Endothelial cell of umbilical vein (primary cell): Measurements from ENCODE around the gene AKAP13. TPM values are rescaled to one million over a fixed set of nuclear protein-coding genes. Genes with fewer than 3 reads are reported as not detected.

ENCODE experiments used
- BruUV-seq: library from RNA; stranded (reverse); fragments of 400-500 nt; replicated peaks from 2 replicates; lab custom pipeline; 2021; lab: Mats Ljungman, UMichigan
- CTCF ChIA-PET: fragments of 300-600, 350-600 bp; sonication (Branson Sonifier 250); formaldehyde crosslinking; loops from one replicate; lab custom pipeline; 2021; ENCODE audit warnings: antibody characterized with exemption, inconsistent platforms; lab: Charles Lee
- POLR2A ChIA-PET: fragments of 300-600, 350-600 bp; sonication (Branson Sonifier 250); formaldehyde crosslinking; loops from one replicate; lab custom pipeline; 2021; ENCODE audit warnings: antibody characterized with exemption, inconsistent platforms; lab: Charles Lee
- DNase-seq: peaks from one replicate; pipeline ENCODE4 v3.0.0-alpha.2; 2011; ENCODE audit warnings: low read depth, low spot score
- FAIRE-seq: peaks from 2 replicates; lab custom pipeline; 2011; peaks lifted over from hg19 to GRCh38; lab: Jason Lieb, UNC
- H2AFZ ChIP-seq: 2 replicates; pipeline ENCODE4 v1.6.0; 2012; ENCODE audit warnings: low read depth, low read length, control low read depth, inconsistent platforms
- H3K27ac ChIP-seq: 2 replicates; pipeline ENCODE4 v1.5.1; 2011; ENCODE audit warnings: low read depth, mild to moderate bottlenecking, control low read depth, low read length, moderate library complexity; ENCODE audit not compliant: insufficient read depth
- H3K27me3 ChIP-seq, 2 experiments: 2 replicates each; pipeline versions ENCODE4 v1.6.0 to v1.6.1; 2011; ENCODE audit warnings: low read length in 2 of 2, mixed read lengths in 1 of 2; ENCODE audit not compliant: control insufficient read depth in 2 of 2, insufficient read depth in 2 of 2
- H3K36me3 ChIP-seq, 2 experiments: 2 replicates in 1 of 2; 3 replicates in 1 of 2; pipeline ENCODE4 v1.5.1; 2011; ENCODE audit warnings: low read length in 2 of 2, mild to moderate bottlenecking in 1 of 2, moderate library complexity in 1 of 2; ENCODE audit not compliant: control insufficient read depth in 2 of 2, insufficient read depth in 2 of 2; ENCODE audit errors: extremely low read depth in 1 of 2
- H3K4me1 ChIP-seq: 3 replicates; pipeline ENCODE4 v1.5.1; 2011; ENCODE audit warnings: mild to moderate bottlenecking, low read length; ENCODE audit not compliant: control insufficient read depth, insufficient read depth; ENCODE audit errors: extremely low read depth
- H3K4me2 ChIP-seq: 2 replicates; pipeline ENCODE4 v1.6.1; 2011; ENCODE audit warnings: low read length, control low read depth, mixed read lengths; ENCODE audit not compliant: insufficient read depth
- H3K4me3 ChIP-seq, 3 experiments: fragments of 200-600 bp in 1 of 3; sonication (generic), shearing (Covaris generic) in 1 of 3; replicated peaks in 1 of 3; 2 replicates each; pipeline ENCODE4 v1.5.1; 2011 to 2016; ENCODE audit warnings: control low read depth in 3 of 3, low read length in 3 of 3, mild to moderate bottlenecking in 2 of 3, inconsistent platforms in 1 of 3, low read depth in 1 of 3, moderate library complexity in 1 of 3; ENCODE audit not compliant: insufficient read depth in 1 of 3
- H3K79me2 ChIP-seq: 2 replicates; pipeline ENCODE4 v1.6.0; 2012; ENCODE audit warnings: low read length, inconsistent platforms; ENCODE audit not compliant: control insufficient read depth, insufficient read depth
- H3K9ac ChIP-seq: replicated peaks from 2 replicates; pipeline ENCODE3; 2011; ENCODE audit warnings: low read length, control low read depth; ENCODE audit not compliant: insufficient read depth; ENCODE audit errors: extremely low read depth
- H3K9me1 ChIP-seq: replicated peaks from 3 replicates; pipeline ENCODE4 v1.6.0; 2011; ENCODE audit warnings: mild to moderate bottlenecking, low read length; ENCODE audit not compliant: control insufficient read depth, insufficient read depth; ENCODE audit errors: extremely low read depth
- H3K9me3 ChIP-seq: replicated peaks from 2 replicates; pipeline ENCODE4 v1.5.1; 2012; ENCODE audit warnings: low read length, inconsistent platforms; ENCODE audit not compliant: control insufficient read depth, insufficient read depth
- H4K20me1 ChIP-seq: replicated peaks from 2 replicates; pipeline ENCODE3; 2011; ENCODE audit warnings: mild to moderate bottlenecking, low read length; ENCODE audit not compliant: control insufficient read depth, insufficient read depth; ENCODE audit errors: extremely low read depth
- EZH2 ChIP-seq: IDR thresholded peaks from 2 replicates; pipeline ENCODE4 v1.6.1; 2012; ENCODE audit warnings: borderline replicate concordance, low read depth, mild to moderate bottlenecking, moderate library complexity, low read length, inconsistent platforms; ENCODE audit not compliant: severe bottlenecking
- GATA2 ChIP-seq: IDR thresholded peaks from 2 replicates; pipeline ENCODE4 v1.7.0; 2011; ENCODE audit warnings: low read depth, mild to moderate bottlenecking, moderate library complexity, mixed read lengths, low read length; ENCODE audit not compliant: insufficient read length, insufficient read depth
- JUN ChIP-seq: IDR thresholded peaks from 2 replicates; pipeline ENCODE4 v1.6.1; 2011; ENCODE audit warnings: borderline replicate concordance, low read depth; ENCODE audit not compliant: insufficient read length, insufficient read depth
- MYC ChIP-seq: IDR thresholded peaks from one replicate; pipeline ENCODE4 v1.6.1; 2011; ENCODE audit warnings: mild to moderate bottlenecking, low read depth, low read length
- POLR2A ChIP-seq: IDR thresholded peaks from 2 replicates; pipeline ENCODE4 v1.6.1; 2012; ENCODE audit warnings: low read depth, mild to moderate bottlenecking, control low read depth, low read length
- POLR2AphosphoS5 ChIP-seq: IDR thresholded peaks from 2 replicates; pipeline ENCODE4 v1.6.1; 2012; ENCODE audit warnings: low read depth, mild to moderate bottlenecking, control low read depth, low read length, moderate library complexity; ENCODE audit not compliant: insufficient read depth
- dilution Hi-C: fragments of 300-500 bp; cut with MboI; formaldehyde crosslinking; loops from one replicate; pipeline ENCODE4 v1.15.0; 2019; ENCODE audit warnings: low sequenced_read_pairs; ENCODE audit not compliant: extremely low pct_ligation_motif_present
- intact Hi-C: fragments of 100-400 bp; cut with micrococcal nuclease; formaldehyde crosslinking; loops from one replicate; pipeline ENCODE4 v1.10.0; 2022
- polyA plus RNA-seq, 4 experiments: library from polyadenylated mRNA; depleted of rRNA in 3 of 4; stranded (reverse) in 3 of 4; unstranded in 1 of 4; fragments of >200 nt; gene quantifications; 2 replicates each; pipeline versions ENCODE4 v1.2.1 to v1.2.3, GENCODE V29; 2011 to 2012; ENCODE audit warnings: missing spikeins in 1 of 4
- total RNA-seq: library from RNA; stranded (reverse); gene quantifications from 2 replicates; pipeline ENCODE4 v1.2.3, GENCODE V29; 2021
- TF ChIP-seq, protein P1 (sequence below), 2 donors: IDR thresholded peaks; 1 replicate in 1 of 2; 2 replicates in 1 of 2; pipeline ENCODE4 v1.5.1; 2011; ENCODE audit warnings: low read length in 2 of 2, mild to moderate bottlenecking in 2 of 2, moderate library complexity in 2 of 2, control low read depth in 1 of 2, inconsistent platforms in 1 of 2, low read depth in 1 of 2; ENCODE audit not compliant: insufficient read depth in 1 of 2; ENCODE audit errors: extremely low read depth in 1 of 2

The AKAP13 gene
- total and polyA plus RNA-seq, 2 donors (not counting 3 experiments of a cell fraction or from before 2014, with no cell fraction given) = 22.8 to 87.8 TPM

DNA sequence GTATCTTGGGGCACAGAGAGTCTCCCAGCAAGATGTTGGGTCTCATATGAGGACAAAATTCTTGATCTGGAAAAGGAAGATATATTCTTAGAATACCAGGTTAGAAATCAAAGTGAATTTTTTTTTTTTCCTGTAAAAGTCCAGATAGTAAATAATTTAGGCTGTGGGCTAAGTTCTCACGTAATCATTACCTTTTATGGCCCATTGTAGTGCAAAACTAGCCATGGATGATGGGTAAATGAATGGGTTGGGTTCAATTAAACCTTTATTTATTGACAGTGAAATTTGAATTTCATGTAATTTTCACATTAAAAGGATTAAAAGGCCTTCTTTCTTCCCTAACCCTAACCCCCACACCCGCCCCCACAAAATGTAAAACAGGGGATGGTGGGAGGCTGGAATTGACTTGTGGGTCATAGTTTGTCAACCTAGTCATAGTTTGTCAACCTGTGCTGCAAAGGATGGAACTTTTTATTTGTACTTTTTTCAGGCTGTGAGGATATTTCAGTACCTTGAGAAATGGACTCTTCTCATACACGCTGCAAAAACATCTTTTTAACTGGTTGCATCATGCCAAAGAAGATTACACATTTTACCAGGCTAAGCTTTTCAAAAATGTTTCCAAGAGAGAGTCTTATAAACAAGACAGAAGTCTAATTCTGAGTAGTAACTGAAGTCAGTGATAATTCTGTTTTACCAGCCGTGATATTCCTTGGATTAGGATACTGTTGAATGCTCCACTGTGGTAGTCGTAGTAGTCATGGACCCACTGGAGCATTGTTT lies 138.8 kb downstream of the AKAP13 start:
- ChIA-PET POLR2A (no interaction called here), CTCF (no interaction called here)
- intact Hi-C loops = no loop called here
- DNase-seq (no peak), FAIRE-seq (no peak)
- Histone ChIP-seq H3K4me2 (no peak overlapping the region), H3K27ac (no peak overlapping the region), H2AFZ (no peak overlapping the region), H3K4me3 (no peak overlapping the region), H4K20me1 (peaks cover 5% of the 10 kb centered on the region), H3K27me3 (no peaks in the 10 kb centered on the region), H3K4me1 (no peaks in the 10 kb centered on the region), H3K79me2 (peaks cover 16% of the 10 kb centered on the region), H3K9me3 (no peaks in the 10 kb centered on the region), H3K9me1 (no peaks in the 10 kb centered on the region), H3K9ac (no peak overlapping the region), H3K36me3 (no peaks in the 10 kb centered on the region)
- BruUV-seq = no TSS peak
- TF ChIP-seq POLR2A (no peak), JUN (no peak), GATA2 (no peak), MYC (no peak), POLR2AphosphoS5 (no peak), EZH2 (no peak)
- TF ChIP-seq, protein P1, sequence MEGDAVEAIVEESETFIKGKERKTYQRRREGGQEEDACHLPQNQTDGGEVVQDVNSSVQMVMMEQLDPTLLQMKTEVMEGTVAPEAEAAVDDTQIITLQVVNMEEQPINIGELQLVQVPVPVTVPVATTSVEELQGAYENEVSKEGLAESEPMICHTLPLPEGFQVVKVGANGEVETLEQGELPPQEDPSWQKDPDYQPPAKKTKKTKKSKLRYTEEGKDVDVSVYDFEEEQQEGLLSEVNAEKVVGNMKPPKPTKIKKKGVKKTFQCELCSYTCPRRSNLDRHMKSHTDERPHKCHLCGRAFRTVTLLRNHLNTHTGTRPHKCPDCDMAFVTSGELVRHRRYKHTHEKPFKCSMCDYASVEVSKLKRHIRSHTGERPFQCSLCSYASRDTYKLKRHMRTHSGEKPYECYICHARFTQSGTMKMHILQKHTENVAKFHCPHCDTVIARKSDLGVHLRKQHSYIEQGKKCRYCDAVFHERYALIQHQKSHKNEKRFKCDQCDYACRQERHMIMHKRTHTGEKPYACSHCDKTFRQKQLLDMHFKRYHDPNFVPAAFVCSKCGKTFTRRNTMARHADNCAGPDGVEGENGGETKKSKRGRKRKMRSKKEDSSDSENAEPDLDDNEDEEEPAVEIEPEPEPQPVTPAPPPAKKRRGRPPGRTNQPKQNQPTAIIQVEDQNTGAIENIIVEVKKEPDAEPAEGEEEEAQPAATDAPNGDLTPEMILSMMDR (IDR thresholded peaks at IDR 0.05; ENCODE audit: extremely low read depth in 1 of 2, insufficient read depth in 1 of 2, low read depth in 1 of 2, low read length in 2 of 2) = no peak
- dilution Hi-C loops = no loop called here
